Measurements from ENCODE around the gene LBR.

The LBR gene

GRCh38 chr1:225437710-225438437, 10.0 kb upstream of the LBR start:
- TF ChIP-seq CTCF (conservative IDR thresholded peaks at IDR 0.05) (peak; percentile 51), ZFX (IDR thresholded peaks at IDR 0.05) (no peak)
- no peak overlapping the region for H3K27ac ChIP-seq

GRCh38 chr1:225435957-225436392, 8.1 kb upstream of the LBR start:
- H3K27ac ChIP-seq, result no peak overlapping the region
- TF ChIP-seq ZFX (IDR thresholded peaks at IDR 0.05) (no peak), CTCF (conservative IDR thresholded peaks at IDR 0.05) (no peak)

GRCh38 chr1:225435487-225435886, 7.6 kb upstream of the LBR start:
- TF ChIP-seq CTCF (conservative IDR thresholded peaks at IDR 0.05) (no peak), ZFX (IDR thresholded peaks at IDR 0.05) (no peak)
- no peak overlapping the region for H3K27ac ChIP-seq

- H3K27ac ChIP-seq, result no peak overlapping the region
- TF ChIP-seq CTCF (conservative IDR thresholded peaks at IDR 0.05) (no peak), ZFX (IDR thresholded peaks at IDR 0.05) (no peak)
Measured at GRCh38 chr1:225435076-225435475, 7.2 kb upstream of the LBR start.

- H3K27ac ChIP-seq, result no peak overlapping the region
- TF ChIP-seq ZFX (IDR thresholded peaks at IDR 0.05) (no peak), CTCF (conservative IDR thresholded peaks at IDR 0.05) (no peak)
Measured at GRCh38 chr1:225434046-225434445, 6.2 kb upstream of the LBR start.

- TF ChIP-seq CTCF (conservative IDR thresholded peaks at IDR 0.05) (no peak), ZFX (IDR thresholded peaks at IDR 0.05) (no peak)
- no peak overlapping the region for H3K27ac ChIP-seq
Measured at GRCh38 chr1:225431081-225431863, 3.4 kb upstream of the LBR start.

- no peak overlapping the region for H3K27ac ChIP-seq
- TF ChIP-seq CTCF (conservative IDR thresholded peaks at IDR 0.05) (no peak), ZFX (IDR thresholded peaks at IDR 0.05) (no peak)
Measured at GRCh38 chr1:225430301-225430700, 2.5 kb upstream of the LBR start.

Measured in C4-2B (cell line).